ENCODE results near the gene PDE4D. TPM values are rescaled to one million over a fixed set of nuclear protein-coding genes. Genes with fewer than 3 reads are reported as not detected.

The PDE4D gene
- total RNA-seq, 1 donor from 2014 or later, result 14.2 TPM

DNA sequence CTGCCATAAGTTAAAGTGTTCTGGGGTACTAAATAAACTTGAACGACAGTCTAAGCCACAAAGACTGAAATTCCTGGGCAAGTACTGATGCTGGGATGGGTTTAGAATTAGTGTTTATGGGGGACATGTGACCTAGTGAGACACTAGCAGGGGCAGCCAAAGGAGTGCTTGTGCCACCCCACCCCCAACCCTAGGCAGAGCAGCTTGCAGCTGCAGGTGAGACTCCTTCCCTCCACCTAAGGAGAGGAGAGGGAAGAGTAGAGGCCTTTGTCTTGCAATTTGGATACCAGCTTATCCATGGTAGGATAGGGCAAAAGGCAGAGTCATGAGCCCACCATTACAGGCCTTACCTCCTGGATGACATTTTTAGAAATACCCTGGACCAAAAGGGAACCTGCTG, 28.7 kb upstream of the PDE4D start:
- no peaks in the 10 kb centered on the region for H3K4me1 Mint-ChIP-seq (ENCODE audit: low read depth, unreplicated experiment)
- DNase-seq (ENCODE audit: low read depth) (no peak), FAIRE-seq (no peak)
- Histone ChIP-seq H3K36me3 (ENCODE audit: insufficient read depth, low read length) (no peaks in the 10 kb centered on the region), H3K4me3 (ENCODE audit: insufficient read depth, low read depth, low read length) (no peak overlapping the region), H3K27me3 (ENCODE audit: insufficient read depth, low read length) (no peaks in the 10 kb centered on the region), H2AFZ (ENCODE audit: low read depth, low read length) (no peak overlapping the region), H3K4me2 (ENCODE audit: low read length) (no peak overlapping the region), H4K20me1 (ENCODE audit: insufficient read depth, low read length) (no peaks in the 10 kb centered on the region), H3K4me1 (ENCODE audit: insufficient read depth, low read length) (no peaks in the 10 kb centered on the region), H3K79me2 (ENCODE audit: insufficient read depth, low read length) (no peaks in the 10 kb centered on the region), H3K27ac (ENCODE audit: low read depth, low read length) (no peak overlapping the region), H3K9ac (ENCODE audit: low read length) (no peak overlapping the region), H3K9me3 (ENCODE audit: insufficient read depth, low read depth, low read length) (no peaks in the 10 kb centered on the region)
- H3K27ac Mint-ChIP-seq (ENCODE audit: unreplicated experiment), result no peak overlapping the region
- H3K9me3 Mint-ChIP-seq (ENCODE audit: unreplicated experiment), result no peaks in the 10 kb centered on the region
- TF ChIP-seq, protein P1, sequence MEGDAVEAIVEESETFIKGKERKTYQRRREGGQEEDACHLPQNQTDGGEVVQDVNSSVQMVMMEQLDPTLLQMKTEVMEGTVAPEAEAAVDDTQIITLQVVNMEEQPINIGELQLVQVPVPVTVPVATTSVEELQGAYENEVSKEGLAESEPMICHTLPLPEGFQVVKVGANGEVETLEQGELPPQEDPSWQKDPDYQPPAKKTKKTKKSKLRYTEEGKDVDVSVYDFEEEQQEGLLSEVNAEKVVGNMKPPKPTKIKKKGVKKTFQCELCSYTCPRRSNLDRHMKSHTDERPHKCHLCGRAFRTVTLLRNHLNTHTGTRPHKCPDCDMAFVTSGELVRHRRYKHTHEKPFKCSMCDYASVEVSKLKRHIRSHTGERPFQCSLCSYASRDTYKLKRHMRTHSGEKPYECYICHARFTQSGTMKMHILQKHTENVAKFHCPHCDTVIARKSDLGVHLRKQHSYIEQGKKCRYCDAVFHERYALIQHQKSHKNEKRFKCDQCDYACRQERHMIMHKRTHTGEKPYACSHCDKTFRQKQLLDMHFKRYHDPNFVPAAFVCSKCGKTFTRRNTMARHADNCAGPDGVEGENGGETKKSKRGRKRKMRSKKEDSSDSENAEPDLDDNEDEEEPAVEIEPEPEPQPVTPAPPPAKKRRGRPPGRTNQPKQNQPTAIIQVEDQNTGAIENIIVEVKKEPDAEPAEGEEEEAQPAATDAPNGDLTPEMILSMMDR (IDR thresholded peaks at IDR 0.05; ENCODE audit: insufficient read depth, low read depth, low read length), result no peak
- no peak for TF ChIP-seq EZH2 (IDR thresholded peaks at IDR 0.05; ENCODE audit: insufficient read depth, low read length)
- no peaks in the 10 kb centered on the region for H3K36me3 Mint-ChIP-seq (ENCODE audit: low read depth, unreplicated experiment)
- H3K4me3 Mint-ChIP-seq (ENCODE audit: unreplicated experiment), result no peak overlapping the region
- no peaks in the 10 kb centered on the region for H3K27me3 Mint-ChIP-seq (ENCODE audit: low read depth, unreplicated experiment)

DNA sequence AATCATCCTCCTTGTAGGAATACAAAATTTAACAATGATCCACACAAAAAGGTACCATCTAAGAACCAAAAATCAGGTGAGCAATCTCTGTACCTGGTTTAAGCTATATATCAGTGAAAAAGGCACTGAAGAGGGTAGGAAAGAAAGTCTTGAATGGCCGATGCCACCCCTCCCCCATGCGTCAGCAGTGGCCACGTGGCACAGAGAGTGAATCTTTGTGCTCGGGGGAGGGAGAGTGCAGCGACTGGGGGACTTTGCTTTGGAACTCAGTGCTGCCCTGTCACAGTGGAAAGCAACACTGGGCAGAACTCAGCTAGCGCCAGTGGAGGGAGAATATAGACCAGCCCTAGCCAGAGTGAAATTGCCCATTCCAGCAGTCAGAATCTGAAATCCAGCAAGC, 28.3 kb upstream of the PDE4D start:
- H3K9ac ChIP-seq (ENCODE audit: low read length), result no peak overlapping the region
- H3K36me3 Mint-ChIP-seq (ENCODE audit: low read depth, unreplicated experiment), result no peaks in the 10 kb centered on the region
- no peak overlapping the region for H3K27ac Mint-ChIP-seq (ENCODE audit: unreplicated experiment)
- no peaks in the 10 kb centered on the region for H3K79me2 ChIP-seq (ENCODE audit: insufficient read depth, low read length)
- TF ChIP-seq, protein P1 (IDR thresholded peaks at IDR 0.05; ENCODE audit: insufficient read depth, low read depth, low read length), result no peak
- TF ChIP-seq EZH2 (IDR thresholded peaks at IDR 0.05; ENCODE audit: insufficient read depth, low read length), result no peak
- H3K4me2 ChIP-seq (ENCODE audit: low read length), result no peak overlapping the region
- no peaks in the 10 kb centered on the region for H3K36me3 ChIP-seq (ENCODE audit: insufficient read depth, low read length)
- DNase-seq (ENCODE audit: low read depth), result no peak
- FAIRE-seq, result no peak
- no peaks in the 10 kb centered on the region for H3K4me1 ChIP-seq (ENCODE audit: insufficient read depth, low read length)
- H3K27me3 Mint-ChIP-seq (ENCODE audit: low read depth, unreplicated experiment), result no peaks in the 10 kb centered on the region
- no peaks in the 10 kb centered on the region for H3K9me3 Mint-ChIP-seq (ENCODE audit: unreplicated experiment)
- H3K4me3 Mint-ChIP-seq (ENCODE audit: unreplicated experiment), result no peak overlapping the region
- H4K20me1 ChIP-seq (ENCODE audit: insufficient read depth, low read length), result no peaks in the 10 kb centered on the region
- no peaks in the 10 kb centered on the region for H3K27me3 ChIP-seq (ENCODE audit: insufficient read depth, low read length)
- H3K27ac ChIP-seq (ENCODE audit: low read depth, low read length), result no peak overlapping the region
- H3K4me1 Mint-ChIP-seq (ENCODE audit: low read depth, unreplicated experiment), result no peaks in the 10 kb centered on the region
- H3K4me3 ChIP-seq (ENCODE audit: insufficient read depth, low read depth, low read length), result no peak overlapping the region
- H3K9me3 ChIP-seq (ENCODE audit: insufficient read depth, low read depth, low read length), result no peaks in the 10 kb centered on the region
- H2AFZ ChIP-seq (ENCODE audit: low read depth, low read length), result no peak overlapping the region

DNA sequence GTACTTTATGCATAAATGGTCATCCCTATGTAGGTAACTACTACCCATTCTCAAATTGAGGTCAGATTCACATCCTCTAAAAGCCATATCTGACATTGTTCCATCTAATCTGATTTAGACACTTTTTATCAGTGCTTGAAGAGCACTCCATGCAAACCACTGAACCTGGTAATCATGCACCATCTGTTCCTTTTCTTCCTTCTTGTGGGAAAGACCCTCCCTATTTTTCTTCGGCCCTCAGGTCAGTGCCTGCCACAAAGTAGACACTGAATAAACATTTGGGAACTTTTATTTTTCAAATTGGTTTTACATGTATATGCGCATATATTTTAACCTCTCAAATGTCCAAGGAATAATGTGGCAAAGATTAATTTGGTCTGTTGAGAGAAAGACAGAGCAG, 26.0 kb upstream of the PDE4D start:
- no peaks in the 10 kb centered on the region for H3K36me3 ChIP-seq (ENCODE audit: insufficient read depth, low read length)
- Mint-ChIP-seq H3K9me3 (ENCODE audit: unreplicated experiment) (no peaks in the 10 kb centered on the region), H3K36me3 (ENCODE audit: low read depth, unreplicated experiment) (no peaks in the 10 kb centered on the region), H3K4me3 (ENCODE audit: unreplicated experiment) (no peak overlapping the region), H3K4me1 (ENCODE audit: low read depth, unreplicated experiment) (no peaks in the 10 kb centered on the region), H3K27me3 (ENCODE audit: low read depth, unreplicated experiment) (no peaks in the 10 kb centered on the region), H3K27ac (ENCODE audit: unreplicated experiment) (no peak overlapping the region)
- no peaks in the 10 kb centered on the region for H3K27me3 ChIP-seq (ENCODE audit: insufficient read depth, low read length)
- H3K4me1 ChIP-seq (ENCODE audit: insufficient read depth, low read length), result no peaks in the 10 kb centered on the region
- no peak overlapping the region for H3K4me2 ChIP-seq (ENCODE audit: low read length)
- no peak overlapping the region for H3K27ac ChIP-seq (ENCODE audit: low read depth, low read length)
- no peak for DNase-seq (ENCODE audit: low read depth)
- no peak overlapping the region for H3K4me3 ChIP-seq (ENCODE audit: insufficient read depth, low read depth, low read length)
- H2AFZ ChIP-seq (ENCODE audit: low read depth, low read length), result no peak overlapping the region
- no peaks in the 10 kb centered on the region for H4K20me1 ChIP-seq (ENCODE audit: insufficient read depth, low read length)
- no peak overlapping the region for H3K9ac ChIP-seq (ENCODE audit: low read length)
- no peaks in the 10 kb centered on the region for H3K79me2 ChIP-seq (ENCODE audit: insufficient read depth, low read length)
- no peak for FAIRE-seq
- TF ChIP-seq, protein P1 (IDR thresholded peaks at IDR 0.05; ENCODE audit: insufficient read depth, low read depth, low read length), result no peak
- no peak for TF ChIP-seq EZH2 (IDR thresholded peaks at IDR 0.05; ENCODE audit: insufficient read depth, low read length)
- no peaks in the 10 kb centered on the region for H3K9me3 ChIP-seq (ENCODE audit: insufficient read depth, low read depth, low read length)

All from astrocyte (in vitro differentiated cells and primary cell).